Measurements from ENCODE around the gene CLEC11A.

DNA sequence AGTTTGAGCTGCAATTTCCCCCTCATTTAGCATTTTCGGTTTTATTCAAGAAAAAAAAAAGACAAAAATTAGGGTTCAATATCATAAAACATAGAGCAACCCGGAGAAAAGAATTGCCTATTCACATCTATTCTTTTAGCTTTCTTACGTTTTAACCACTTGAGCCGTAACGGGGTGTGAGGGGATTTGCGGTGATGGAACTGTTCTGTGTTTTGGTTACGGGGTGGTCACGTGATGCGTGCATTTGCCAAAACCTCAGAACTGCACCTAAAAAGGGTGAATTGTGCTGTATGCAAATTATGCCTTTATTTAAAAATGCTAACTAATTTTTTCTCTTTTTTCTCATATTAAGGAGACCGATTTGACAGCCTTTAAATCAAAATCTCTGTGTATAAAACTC lies 22.1 kb downstream of the CLEC11A start:
- TF ChIP-seq POLR2A (IDR thresholded peaks at IDR 0.05), result no peak
- TF ChIP-seq, protein P1, sequence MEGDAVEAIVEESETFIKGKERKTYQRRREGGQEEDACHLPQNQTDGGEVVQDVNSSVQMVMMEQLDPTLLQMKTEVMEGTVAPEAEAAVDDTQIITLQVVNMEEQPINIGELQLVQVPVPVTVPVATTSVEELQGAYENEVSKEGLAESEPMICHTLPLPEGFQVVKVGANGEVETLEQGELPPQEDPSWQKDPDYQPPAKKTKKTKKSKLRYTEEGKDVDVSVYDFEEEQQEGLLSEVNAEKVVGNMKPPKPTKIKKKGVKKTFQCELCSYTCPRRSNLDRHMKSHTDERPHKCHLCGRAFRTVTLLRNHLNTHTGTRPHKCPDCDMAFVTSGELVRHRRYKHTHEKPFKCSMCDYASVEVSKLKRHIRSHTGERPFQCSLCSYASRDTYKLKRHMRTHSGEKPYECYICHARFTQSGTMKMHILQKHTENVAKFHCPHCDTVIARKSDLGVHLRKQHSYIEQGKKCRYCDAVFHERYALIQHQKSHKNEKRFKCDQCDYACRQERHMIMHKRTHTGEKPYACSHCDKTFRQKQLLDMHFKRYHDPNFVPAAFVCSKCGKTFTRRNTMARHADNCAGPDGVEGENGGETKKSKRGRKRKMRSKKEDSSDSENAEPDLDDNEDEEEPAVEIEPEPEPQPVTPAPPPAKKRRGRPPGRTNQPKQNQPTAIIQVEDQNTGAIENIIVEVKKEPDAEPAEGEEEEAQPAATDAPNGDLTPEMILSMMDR (IDR thresholded peaks at IDR 0.05), result no peak

All from upper lobe of left lung (tissue), 4 donors.